ENCODE data around the gene EFHD1.
A peak's percentile ranks its signal among the peaks of the same experiment; 100 is the strongest.
"Not testable (repeated sequence)": the region's sequence is repeated elsewhere in the genome, so short reads cannot be mapped to it uniquely, and the experiment has no call there.

The EFHD1 gene

GRCh38 chr2:232629129-232629475 lies 4.3 kb upstream of the EFHD1 start:
- Mint-ChIP-seq H3K4me3 (no peak overlapping the region), H3K27ac (no peak overlapping the region), H3K9me3 (no peaks in the 10 kb centered on the region), H3K36me3 (ENCODE audit: low read depth) (no peaks in the 10 kb centered on the region), H3K27me3 (peaks cover 64% of the 10 kb centered on the region), H3K4me1 (ENCODE audit: low read depth) (peaks cover 10% of the 10 kb centered on the region)
- intact Hi-C loops (cut with micrococcal nuclease), result no loop called here

DNA sequence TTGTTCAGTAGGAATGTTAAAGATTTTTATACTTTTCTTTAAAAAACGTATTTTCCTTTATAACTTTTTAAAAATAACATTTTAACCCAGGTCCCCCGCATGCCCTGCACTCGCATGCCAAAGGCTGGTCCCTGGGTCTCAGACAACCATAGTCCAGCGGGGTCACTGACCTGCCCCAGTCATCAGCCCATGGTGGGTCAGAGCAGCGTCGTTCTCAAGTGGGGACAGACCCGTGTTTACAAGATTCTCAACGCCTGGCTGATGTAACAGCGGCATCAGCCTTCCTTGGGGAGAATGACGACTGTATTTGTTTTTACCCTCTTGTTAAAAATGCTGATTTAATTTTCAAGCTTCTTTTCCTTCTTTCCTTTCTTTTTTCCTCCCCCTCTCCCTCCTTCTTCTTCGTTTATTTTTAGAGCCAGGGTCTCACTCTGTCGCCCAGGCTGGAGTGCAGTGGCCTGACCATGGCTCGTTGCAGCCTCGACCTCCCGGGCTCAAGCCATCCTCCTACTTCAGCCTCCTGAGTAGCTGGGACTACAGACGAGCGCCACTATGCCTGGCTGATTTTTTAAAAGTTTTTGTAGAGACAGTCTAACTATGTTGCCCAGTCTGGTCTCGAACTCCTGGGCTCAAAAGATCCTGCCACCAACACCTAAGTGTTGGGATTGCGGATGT lies 1.0 kb upstream of the EFHD1 start:
- peaks cover 84% of the 10 kb centered on the region for H3K27me3 Mint-ChIP-seq
- H3K4me1 Mint-ChIP-seq (ENCODE audit: low read depth), result peaks cover 14% of the 10 kb centered on the region
- no peaks in the 10 kb centered on the region for H3K36me3 Mint-ChIP-seq (ENCODE audit: low read depth)
- H3K27ac Mint-ChIP-seq, result no peak overlapping the region
- no peak overlapping the region for H3K4me3 Mint-ChIP-seq
- intact Hi-C loops (cut with micrococcal nuclease), result no loop called here
- H3K9me3 Mint-ChIP-seq, result no peaks in the 10 kb centered on the region

DNA sequence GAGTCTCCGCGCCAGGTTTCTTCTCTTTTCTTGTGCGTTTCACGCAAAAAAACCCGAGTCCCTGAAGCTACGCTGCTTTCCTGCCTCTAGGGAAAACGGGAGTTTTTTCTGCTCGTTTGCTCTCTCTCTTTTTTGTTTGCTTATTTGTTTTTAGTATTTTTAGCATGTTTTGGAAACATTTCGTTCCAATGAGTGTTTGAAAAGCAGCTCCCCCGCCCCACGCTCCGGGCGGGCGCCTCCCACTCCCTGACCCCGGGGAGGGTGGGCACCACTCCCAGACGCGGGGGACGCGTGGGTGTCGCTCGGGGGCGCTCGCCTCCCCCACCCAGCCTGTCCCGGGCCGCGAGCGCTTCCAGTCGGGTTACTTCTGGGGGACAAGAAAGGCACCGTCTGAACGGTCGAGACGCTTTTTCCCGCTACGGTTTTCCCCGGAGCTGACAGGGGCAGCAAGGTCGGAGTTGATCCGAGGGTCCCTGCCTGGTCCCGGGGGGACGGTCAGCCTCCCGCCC lies 446 bp upstream of the EFHD1 start:
- Mint-ChIP-seq H3K27me3 (peaks cover 86% of the 10 kb centered on the region), H3K36me3 (ENCODE audit: low read depth) (no peaks in the 10 kb centered on the region), H3K9me3 (no peaks in the 10 kb centered on the region), H3K4me3 (peak overlapping the region; percentile 51), H3K4me1 (ENCODE audit: low read depth) (peaks cover 14% of the 10 kb centered on the region), H3K27ac (no peak overlapping the region)
- intact Hi-C loops (cut with micrococcal nuclease), result no loop called here

GRCh38 chr2:232634206-232635150 lies 1.1 kb downstream of the EFHD1 start:
- intact Hi-C loops (cut with micrococcal nuclease), result no loop called here
- Mint-ChIP-seq H3K9me3 (no peaks in the 10 kb centered on the region), H3K36me3 (ENCODE audit: low read depth) (no peaks in the 10 kb centered on the region), H3K27ac (no peak overlapping the region), H3K4me1 (ENCODE audit: low read depth) (peaks cover 14% of the 10 kb centered on the region), H3K4me3 (peak overlapping the region; percentile 51), H3K27me3 (peaks cover 87% of the 10 kb centered on the region)

DNA sequence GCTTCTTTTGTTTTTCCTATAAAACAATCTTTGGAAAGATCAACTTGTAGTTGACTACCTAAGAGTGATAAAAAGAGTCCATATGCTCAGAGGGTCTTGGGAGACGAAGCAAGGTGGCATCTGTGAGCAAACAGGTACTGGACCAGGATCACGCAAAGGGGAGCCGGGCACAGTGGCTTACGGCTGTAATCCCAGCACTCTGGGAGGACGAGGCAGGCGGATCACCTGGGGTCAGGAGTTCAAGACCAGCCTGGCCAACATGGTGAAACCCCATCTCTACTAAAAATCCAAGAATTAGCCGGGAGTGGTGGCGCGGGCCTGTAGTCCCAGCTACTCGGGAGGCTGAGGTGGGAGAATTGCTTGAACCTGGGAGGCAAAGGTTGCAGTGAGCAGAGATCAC lies 2.0 kb downstream of the EFHD1 start:
- intact Hi-C loops (cut with micrococcal nuclease); H3K4me3 Mint-ChIP-seq; H3K27ac Mint-ChIP-seq; H3K36me3 Mint-ChIP-seq (ENCODE audit: low read depth); H3K9me3 Mint-ChIP-seq: not testable (repeated sequence)
- peaks cover 14% of the 10 kb centered on the region for H3K4me1 Mint-ChIP-seq (ENCODE audit: low read depth)
- H3K27me3 Mint-ChIP-seq, result peaks cover 83% of the 10 kb centered on the region

- Mint-ChIP-seq H3K4me1 (ENCODE audit: low read depth) (peaks cover 14% of the 10 kb centered on the region), H3K9me3 (no peaks in the 10 kb centered on the region), H3K27me3 (peaks cover 84% of the 10 kb centered on the region), H3K27ac (no peak overlapping the region), H3K36me3 (ENCODE audit: low read depth) (no peaks in the 10 kb centered on the region), H3K4me3 (no peak overlapping the region)
- intact Hi-C loops (cut with micrococcal nuclease), result no loop called here
These were observed 2.4 kb downstream of the EFHD1 start for GRCh38 chr2:232635820-232636219.

GRCh38 chr2:232636788-232637420 lies 3.5 kb downstream of the EFHD1 start:
- H3K4me3 Mint-ChIP-seq, result no peak overlapping the region
- H3K36me3 Mint-ChIP-seq (ENCODE audit: low read depth), result no peaks in the 10 kb centered on the region
- no peak overlapping the region for H3K27ac Mint-ChIP-seq
- intact Hi-C loops (cut with micrococcal nuclease), result no loop called here
- H3K4me1 Mint-ChIP-seq (ENCODE audit: low read depth), result peaks cover 14% of the 10 kb centered on the region
- H3K9me3 Mint-ChIP-seq, result no peaks in the 10 kb centered on the region
- peaks cover 76% of the 10 kb centered on the region for H3K27me3 Mint-ChIP-seq

DNA sequence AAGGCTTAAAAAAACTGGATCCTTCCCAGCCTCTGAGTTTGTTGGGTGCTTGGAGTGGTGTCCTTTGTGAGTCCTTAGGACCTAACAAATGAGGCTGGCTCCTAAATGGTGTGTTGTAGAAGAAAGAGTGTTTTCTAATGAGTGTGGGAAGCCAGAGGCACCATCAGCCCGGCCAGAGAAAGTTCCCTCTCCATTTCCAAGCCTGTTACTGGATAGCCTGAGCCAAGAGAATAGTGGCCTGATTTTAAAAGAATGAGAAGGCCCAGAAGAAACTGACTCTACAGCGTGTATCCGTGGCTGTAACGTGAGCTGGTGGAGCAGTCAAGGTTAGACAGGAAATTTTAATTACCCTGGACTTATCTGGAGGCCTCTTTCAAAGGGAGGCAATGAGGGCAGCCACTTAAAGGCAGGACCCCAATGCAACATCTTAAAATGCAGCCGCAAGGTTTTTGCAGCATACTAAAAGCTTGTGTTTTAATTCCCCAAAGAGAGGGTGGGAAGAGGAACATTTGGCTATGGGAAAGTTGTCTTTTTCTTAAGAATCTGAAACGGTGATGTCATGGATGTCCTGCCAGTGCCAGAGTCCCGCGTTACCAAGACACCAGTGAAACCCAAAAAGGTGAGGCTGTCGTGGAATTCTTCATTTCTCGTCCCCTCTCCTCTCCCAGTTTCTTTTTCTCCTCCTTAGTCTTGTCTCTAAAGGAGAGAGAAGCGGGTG lies 4.6 kb downstream of the EFHD1 start:
- intact Hi-C loops (cut with micrococcal nuclease), result no loop called here
- H3K4me1 Mint-ChIP-seq (ENCODE audit: low read depth), result peaks cover 6% of the 10 kb centered on the region
- H3K4me3 Mint-ChIP-seq, result no peak overlapping the region
- no peaks in the 10 kb centered on the region for H3K36me3 Mint-ChIP-seq (ENCODE audit: low read depth)
- H3K27me3 Mint-ChIP-seq, result peaks cover 70% of the 10 kb centered on the region
- no peaks in the 10 kb centered on the region for H3K9me3 Mint-ChIP-seq
- no peak overlapping the region for H3K27ac Mint-ChIP-seq

- no peaks in the 10 kb centered on the region for H3K4me1 Mint-ChIP-seq (ENCODE audit: low read depth)
- intact Hi-C loops (cut with micrococcal nuclease), result no loop called here
These were observed 7.9 kb downstream of the EFHD1 start for GRCh38 chr2:232641153-232641848.

GRCh38 chr2:232643147-232643425 lies 9.7 kb downstream of the EFHD1 start:
- intact Hi-C loops (cut with micrococcal nuclease), result no loop called here
- peaks cover 31% of the 10 kb centered on the region for H3K27me3 Mint-ChIP-seq
- no peak overlapping the region for H3K27ac Mint-ChIP-seq
- no peak overlapping the region for H3K4me3 Mint-ChIP-seq
- no peaks in the 10 kb centered on the region for H3K36me3 Mint-ChIP-seq (ENCODE audit: low read depth)
- no peaks in the 10 kb centered on the region for H3K4me1 Mint-ChIP-seq (ENCODE audit: low read depth)
- H3K9me3 Mint-ChIP-seq, result no peaks in the 10 kb centered on the region

More at GRCh38 chr2:232641153-232641848, 7.9 kb downstream of the EFHD1 start:
- H3K27me3 Mint-ChIP-seq, result peaks cover 46% of the 10 kb centered on the region
- H3K27ac Mint-ChIP-seq, result no peak overlapping the region
- H3K36me3 Mint-ChIP-seq (ENCODE audit: low read depth), result no peaks in the 10 kb centered on the region
- no peak overlapping the region for H3K4me3 Mint-ChIP-seq
- H3K9me3 Mint-ChIP-seq, result no peaks in the 10 kb centered on the region

DNA sequence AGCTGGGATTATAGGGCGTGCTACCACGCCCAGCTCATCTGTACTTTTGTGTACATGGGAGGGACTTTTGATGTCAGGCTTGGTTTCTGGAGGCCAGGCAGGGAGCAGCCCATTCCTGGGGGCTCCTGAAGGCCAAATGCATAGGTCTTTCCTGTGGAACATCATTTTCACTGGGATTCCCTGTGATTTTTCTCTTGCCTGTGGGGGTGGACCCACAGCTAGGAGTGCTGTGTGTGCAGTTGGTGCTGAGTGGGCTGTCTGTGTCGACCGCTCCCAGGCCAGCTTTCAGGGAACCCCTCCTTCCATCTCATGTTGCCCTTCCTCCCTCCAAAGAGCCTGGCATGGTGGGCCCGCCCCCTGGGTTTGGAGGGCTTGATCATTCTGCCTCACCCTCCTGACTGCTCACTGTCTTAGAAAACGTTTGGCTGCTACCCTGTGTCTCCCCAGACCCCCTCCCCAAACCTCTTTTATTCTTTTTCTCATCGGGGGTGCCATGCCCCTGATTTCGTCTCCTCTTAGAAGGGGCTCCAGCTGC lies 10.5 kb downstream of the EFHD1 start:
- H3K27ac Mint-ChIP-seq, result no peak overlapping the region
- no peak overlapping the region for H3K4me3 Mint-ChIP-seq
- H3K4me1 Mint-ChIP-seq (ENCODE audit: low read depth), result no peaks in the 10 kb centered on the region
- intact Hi-C loops (cut with micrococcal nuclease), result no loop called here
- no peaks in the 10 kb centered on the region for H3K36me3 Mint-ChIP-seq (ENCODE audit: low read depth)
- peaks cover 27% of the 10 kb centered on the region for H3K27me3 Mint-ChIP-seq
- H3K9me3 Mint-ChIP-seq, result no peaks in the 10 kb centered on the region

DNA sequence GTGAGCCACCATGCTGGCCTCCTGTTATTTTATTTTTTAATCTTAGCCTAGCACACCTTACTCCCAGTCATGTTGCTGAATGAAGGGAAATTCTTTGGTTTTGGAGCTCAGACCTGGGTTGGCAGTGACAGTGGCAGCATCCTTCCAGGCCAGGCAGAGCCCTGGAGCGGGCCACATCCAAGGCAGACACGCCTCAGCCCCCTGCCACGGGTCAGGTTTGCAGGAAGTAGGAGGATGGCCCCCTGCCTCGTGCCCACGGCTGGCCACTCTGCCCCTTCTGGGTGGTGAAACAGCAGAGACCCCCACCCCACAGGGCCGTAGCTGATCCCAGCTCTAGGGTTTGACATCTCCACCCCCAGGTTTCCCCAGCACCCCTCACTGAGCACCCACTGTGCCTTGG lies 11.7 kb downstream of the EFHD1 start:
- H3K4me1 Mint-ChIP-seq (ENCODE audit: low read depth), result no peaks in the 10 kb centered on the region
- H3K9me3 Mint-ChIP-seq, result no peaks in the 10 kb centered on the region
- intact Hi-C loops (cut with micrococcal nuclease), result no loop called here
- no peaks in the 10 kb centered on the region for H3K36me3 Mint-ChIP-seq (ENCODE audit: low read depth)
- H3K4me3 Mint-ChIP-seq, result no peak overlapping the region
- no peak overlapping the region for H3K27ac Mint-ChIP-seq
- H3K27me3 Mint-ChIP-seq, result peaks cover 16% of the 10 kb centered on the region

- intact Hi-C loops (cut with micrococcal nuclease), result no loop called here
These were observed 13.3 kb downstream of the EFHD1 start for GRCh38 chr2:232646726-232647125.

More at GRCh38 chr2:232646726-232647125, 13.3 kb downstream of the EFHD1 start:
- peaks cover 13% of the 10 kb centered on the region for H3K27me3 Mint-ChIP-seq
- H3K36me3 Mint-ChIP-seq (ENCODE audit: low read depth), result no peaks in the 10 kb centered on the region
- no peak overlapping the region for H3K4me3 Mint-ChIP-seq
- H3K27ac Mint-ChIP-seq, result no peak overlapping the region
- no peaks in the 10 kb centered on the region for H3K4me1 Mint-ChIP-seq (ENCODE audit: low read depth)
- no peaks in the 10 kb centered on the region for H3K9me3 Mint-ChIP-seq

Measured in dendritic cell treated with granulocyte-macrophage colony-stimulating factor and Interleukin-4, amounts not matched to agents 40 ng/mL and 50 ng/mL, for 4 days (primary cell).